Effector CD8-positive, alpha-beta T cell (primary cell): Measurements from ENCODE around the gene ITSN1.
"Not testable (repeated sequence)": the region's sequence is repeated elsewhere in the genome, so short reads cannot be mapped to it uniquely, and the experiment has no call there.

Experiments
- DNase-seq: peaks from one replicate; lab custom pipeline; 2025; lab: John Stamatoyannopoulos, UW

Gene ITSN1

GRCh38 chr21:33682992-33683627, 40.8 kb downstream of the ITSN1 start:
- no peak for DNase-seq

GRCh38 chr21:33684068-33684467, 41.8 kb downstream of the ITSN1 start:
- no peak for DNase-seq

DNA sequence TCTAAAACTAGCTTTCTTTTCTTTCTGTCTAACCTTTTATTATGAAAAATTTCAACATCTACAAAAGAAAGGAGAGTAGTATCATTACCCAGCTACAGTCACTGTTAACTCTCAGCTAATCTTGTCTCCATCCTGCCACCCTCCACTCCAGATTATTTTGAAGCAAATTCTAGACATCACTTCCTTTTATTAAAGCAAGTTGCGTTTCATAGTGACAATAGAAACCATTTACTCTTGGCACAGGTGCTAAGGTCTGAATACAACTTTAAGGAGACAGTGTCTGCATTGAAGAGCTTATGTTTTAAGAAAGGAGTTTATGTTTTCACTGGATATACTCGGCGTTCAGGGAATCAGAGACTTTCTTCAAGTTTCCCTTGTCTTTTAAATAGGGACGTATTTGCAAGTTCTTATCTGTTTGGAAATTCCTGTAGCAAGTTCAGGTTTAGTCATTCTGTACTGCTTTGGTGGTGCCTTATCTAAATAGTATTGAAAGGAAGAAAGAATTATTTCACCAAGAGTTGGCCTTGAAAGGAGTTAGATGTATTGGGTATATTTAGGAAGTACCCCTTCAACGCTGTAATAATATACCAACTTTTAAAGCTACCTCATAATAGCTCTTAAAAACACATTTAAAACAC, 42.7 kb downstream of the ITSN1 start:
- DNase-seq: no peak

- no peak for DNase-seq
Observed at GRCh38 chr21:33685613-33686197, 43.4 kb downstream of the ITSN1 start.

GRCh38 chr21:33686386-33686785, 44.1 kb downstream of the ITSN1 start:
- DNase-seq: no peak

- no peak for DNase-seq
Observed at GRCh38 chr21:33687634-33688033, 45.3 kb downstream of the ITSN1 start.

DNA sequence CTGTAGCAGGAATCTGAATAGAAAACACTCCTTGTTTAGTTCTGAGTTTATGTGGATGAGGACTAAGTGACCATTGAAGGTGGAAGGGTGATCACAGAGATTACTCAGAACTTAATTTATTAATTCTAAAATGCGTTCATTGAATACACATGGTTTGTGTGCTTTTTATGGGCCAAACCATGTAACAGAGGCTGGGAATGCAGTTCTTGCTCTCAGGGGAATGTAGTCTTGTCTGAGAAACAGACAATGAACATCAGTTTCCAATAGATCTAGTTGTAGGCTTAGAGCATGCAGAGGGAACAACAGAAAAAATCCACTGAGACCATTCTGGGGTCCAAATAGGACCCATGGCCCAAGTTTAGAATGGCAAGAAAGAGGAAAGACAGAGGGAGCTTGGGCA, 46.1 kb downstream of the ITSN1 start:
- no peak for DNase-seq

DNA sequence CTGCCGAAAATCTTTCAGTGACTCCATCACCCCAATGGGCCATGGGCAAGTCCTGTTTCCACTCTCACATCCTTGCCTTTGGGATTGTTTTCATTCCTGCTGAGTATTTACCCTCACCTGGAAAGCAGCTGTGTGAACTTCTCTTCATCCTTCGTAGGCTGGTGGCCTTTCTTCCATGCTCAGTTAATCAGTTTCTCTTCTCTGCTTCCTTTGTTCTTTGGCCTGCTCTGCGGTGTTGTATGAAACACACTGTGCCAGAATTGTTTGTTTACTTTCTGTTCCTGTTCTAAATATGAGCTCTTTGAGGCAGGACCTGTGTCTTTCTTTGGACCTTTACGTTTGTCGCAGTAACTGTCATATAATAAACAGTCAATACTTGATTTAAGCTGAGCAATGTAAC, 48.6 kb downstream of the ITSN1 start:
- no peak for DNase-seq

DNA sequence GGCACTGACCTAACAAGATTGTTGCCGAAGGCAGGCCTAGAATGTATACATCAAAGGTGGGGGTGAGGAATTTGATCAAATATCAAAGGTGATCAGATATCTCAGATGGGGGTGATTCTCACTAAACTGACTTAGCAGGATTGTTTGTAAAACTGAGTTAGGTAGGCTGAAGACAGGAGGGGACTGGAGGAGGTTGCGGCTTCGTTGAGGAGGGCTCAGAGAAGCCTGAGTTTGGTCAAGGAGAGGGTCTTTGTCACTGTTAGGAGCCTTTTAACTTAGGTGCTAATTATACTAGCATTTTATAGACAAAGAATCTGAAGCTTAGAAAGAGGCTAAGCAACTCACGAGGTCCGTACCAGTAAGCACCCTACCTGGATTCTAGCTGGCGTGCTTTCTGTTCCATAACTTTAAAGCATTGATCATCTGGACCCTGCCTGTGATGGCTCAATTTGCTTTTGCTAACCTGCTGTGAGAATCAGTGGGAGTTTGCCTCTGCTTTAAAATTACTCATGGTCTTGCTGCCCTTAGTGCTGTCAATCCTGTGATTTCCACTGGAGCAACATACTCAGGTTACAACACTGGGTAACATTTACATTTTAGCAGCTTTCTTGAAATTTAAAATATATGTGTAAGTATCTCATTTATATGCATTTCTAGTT, 49.8 kb downstream of the ITSN1 start:
- DNase-seq: no peak

GRCh38 chr21:33695813-33696212, 53.5 kb downstream of the ITSN1 start:
- DNase-seq: no peak

DNA sequence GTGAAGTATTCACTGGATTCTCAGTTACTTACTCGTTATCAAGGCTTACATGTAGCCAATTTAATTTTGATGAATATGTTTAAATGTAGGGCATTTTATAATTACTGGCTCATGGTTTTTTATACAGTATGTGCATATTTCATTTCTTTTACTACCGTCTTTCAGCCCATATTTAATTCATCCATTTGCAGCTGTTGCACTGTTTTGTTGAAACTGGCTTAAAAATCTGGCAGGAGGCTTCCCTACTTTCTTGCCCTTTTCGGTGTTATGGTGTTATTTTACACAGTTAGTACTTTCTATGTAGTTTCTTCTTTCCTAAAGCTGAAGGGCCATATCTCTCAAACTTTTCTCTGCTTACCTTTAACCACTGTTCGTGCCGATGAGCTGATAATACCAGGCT, 54.2 kb downstream of the ITSN1 start:
- DNase-seq: no peak

DNA sequence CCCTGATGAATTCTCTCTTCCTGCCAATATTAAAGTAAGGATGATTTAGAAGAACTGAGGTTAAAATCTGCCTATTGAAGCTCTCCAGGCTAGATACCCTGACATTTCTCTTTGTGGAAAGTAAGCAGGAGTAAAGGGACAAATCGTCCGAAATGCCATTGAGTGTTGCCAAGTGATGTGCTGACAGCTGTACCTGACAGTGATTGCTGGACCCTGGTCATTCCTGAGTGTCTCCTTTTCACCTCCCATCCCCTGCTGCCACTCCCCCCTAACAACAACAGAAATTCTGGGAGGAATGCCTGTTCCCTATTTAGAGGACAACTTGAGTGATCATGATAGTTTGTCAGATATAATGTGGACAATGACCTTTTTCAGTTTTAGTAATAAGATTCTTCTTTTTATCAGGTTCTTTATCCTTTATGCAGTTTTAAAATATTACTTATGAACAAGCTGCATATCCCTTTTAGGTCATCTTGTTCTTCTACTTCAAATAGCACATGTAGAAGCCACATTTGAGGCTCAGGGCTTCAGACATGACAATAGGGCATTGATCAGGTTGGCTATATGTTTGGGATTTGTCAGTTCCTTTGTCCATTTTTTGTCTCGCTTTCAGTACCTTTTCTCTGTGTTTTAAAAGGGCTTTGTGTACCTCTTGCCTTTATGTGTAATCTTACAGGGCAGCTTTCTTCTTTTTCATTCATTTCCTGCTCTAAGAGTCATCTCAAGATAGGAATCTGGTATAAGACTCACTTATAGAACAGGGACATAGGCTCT, 56.0 kb downstream of the ITSN1 start:
- DNase-seq: no peak

DNA sequence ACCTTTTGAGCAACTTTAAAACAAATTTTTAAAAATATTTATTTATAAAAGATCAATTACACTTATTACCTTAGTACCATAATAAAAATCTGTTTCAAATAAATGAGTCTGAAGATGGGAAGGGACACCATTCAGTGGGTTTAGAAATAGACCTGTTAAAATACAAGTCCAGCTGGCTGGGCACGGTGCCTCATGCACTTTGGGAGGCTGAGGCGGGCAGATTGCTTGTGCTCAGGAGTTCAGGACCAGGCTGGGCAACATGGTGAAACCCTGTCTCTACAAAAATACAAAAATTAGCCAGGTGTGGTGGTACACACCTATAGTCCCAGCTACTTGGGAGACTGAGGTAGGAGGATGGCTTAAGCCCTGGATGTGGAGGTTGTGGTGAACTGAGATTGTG, 57.0 kb downstream of the ITSN1 start:
- no peak for DNase-seq

DNA sequence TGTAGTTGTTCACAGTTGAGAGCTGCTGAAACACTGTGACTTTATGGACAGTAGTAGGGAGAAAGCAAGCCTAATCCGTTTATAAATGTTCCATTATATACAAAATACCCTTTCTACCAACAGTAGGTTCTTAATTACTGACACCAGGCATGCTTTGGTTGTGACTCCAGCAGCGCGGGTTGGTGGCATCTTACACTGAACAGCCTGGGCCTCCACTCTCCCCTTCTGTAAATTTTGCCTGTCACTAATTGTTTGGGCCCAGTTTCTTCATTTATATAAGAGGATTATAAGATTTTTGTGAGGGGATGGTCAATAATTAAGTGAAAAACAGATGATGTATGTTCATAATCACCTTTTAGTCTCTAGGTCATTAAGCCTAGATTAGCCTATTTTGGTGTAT, 58.2 kb downstream of the ITSN1 start:
- DNase-seq: no peak

DNA sequence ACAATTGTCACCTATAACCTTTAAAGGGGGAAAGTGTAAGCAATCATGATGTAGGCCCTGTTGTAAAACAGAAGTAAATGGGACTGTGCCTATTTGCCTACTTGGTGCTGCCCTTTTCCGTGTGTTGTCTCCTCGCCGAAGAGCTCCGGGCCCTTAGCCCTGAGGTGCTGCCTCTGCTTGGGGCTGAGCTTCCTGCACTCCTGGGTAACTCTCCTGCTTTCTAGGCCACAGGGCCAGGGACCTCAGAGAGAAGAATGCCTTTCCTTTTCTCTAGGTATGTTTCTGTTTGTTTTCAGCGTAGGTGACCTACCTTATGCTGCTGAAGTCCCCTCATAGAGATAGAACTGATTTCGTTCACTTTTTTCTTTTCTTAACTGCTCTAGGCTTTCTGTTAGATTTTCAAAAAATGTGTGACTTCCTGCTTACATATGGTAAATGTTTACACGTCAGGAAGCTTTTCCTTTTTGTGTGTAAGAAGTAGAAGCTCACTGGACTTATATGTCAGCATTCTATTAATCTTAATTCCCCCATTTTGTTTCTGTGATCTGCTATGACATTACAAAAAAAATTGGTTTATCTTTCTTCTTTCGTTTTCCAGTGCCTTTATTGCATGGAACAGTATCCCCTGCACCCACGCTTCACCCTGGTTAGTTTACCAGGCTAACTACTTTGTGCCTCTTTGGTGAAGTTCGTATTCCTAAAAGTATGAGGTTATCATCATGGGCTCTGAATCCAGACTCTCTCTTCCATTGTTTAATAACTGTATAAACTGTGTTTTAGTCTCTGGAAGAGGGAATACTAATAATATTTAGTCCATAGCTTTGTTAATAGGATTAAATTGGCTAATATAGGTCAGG, 61.7 kb downstream of the ITSN1 start:
- no peak for DNase-seq

GRCh38 chr21:33707846-33708245, 65.5 kb downstream of the ITSN1 start:
- DNase-seq: no peak

DNA sequence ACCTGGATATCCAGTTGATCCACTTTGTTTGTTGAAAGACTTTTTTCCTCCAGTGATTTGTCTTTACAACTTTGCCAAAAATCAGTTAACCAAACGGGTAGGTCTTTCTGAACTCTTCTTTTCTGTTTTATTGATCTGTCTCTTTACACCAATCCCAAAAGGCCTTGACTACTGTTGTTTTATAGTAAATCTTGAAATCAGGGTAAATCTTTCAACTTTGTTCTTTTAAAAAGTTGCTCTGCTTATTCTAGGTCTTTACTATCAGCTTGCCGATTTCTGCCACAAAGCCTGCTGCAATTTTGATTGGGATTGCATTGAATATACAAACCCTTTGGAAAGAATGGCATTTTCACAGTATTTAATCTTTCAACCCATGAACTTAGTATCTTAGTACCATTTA, 66.6 kb downstream of the ITSN1 start:
- DNase-seq: no peak

- no peak for DNase-seq
Observed at GRCh38 chr21:33712022-33712803, 69.9 kb downstream of the ITSN1 start.

- no peak for DNase-seq
Observed at GRCh38 chr21:33721081-33721480, 78.8 kb downstream of the ITSN1 start.

- DNase-seq: not testable (repeated sequence)
Observed at GRCh38 chr21:33729139-33729538, 86.8 kb downstream of the ITSN1 start.

DNA sequence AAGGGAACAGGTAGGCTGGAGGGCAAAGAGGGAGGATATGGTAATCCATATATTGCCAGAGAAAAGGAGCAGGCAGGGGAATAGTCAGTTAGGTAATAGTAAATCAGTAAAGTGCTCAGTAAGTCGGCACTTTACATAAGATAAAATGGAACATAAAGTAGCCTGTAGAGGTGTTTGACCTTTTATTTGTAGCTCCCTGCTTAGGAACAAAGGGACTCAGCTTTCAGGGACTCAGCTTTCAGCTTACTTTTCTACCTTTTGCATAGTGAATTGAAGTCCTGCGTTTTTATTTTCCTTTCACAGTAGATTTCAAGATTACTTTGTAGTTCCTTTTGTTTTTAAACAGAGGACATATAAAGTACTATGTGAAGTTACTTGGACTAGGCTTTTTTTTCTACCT, 87.3 kb downstream of the ITSN1 start:
- DNase-seq: no peak
